ENCODE results near the gene CHTF18.

The CHTF18 gene

GRCh38 chr16:760545-761343 is 27.7 kb upstream of the CHTF18 start, which contains the start of gene MSLN:
Gene MSLN, plus strand, starts transcription at chr16:760734. Its CDS starts 1,947 bp downstream, at chr16:762681.
- no peak for DNase-seq

- DNase-seq: no peak
Observed at GRCh38 chr16:761625-762513, 26.6 kb upstream of the CHTF18 start.

- DNase-seq: no peak
Observed at GRCh38 chr16:762595-763268, 25.7 kb upstream of the CHTF18 start.

GRCh38 chr16:763369-764183 is 24.8 kb upstream of the CHTF18 start:
- no peak for DNase-seq

- no peak for DNase-seq
Observed at GRCh38 chr16:764184-764750, 24.2 kb upstream of the CHTF18 start.

- no peak for DNase-seq
Observed at GRCh38 chr16:764848-765487, 23.5 kb upstream of the CHTF18 start.

GRCh38 chr16:765488-765865 is 22.9 kb upstream of the CHTF18 start:
- no peak for DNase-seq

GRCh38 chr16:766008-766819 is 22.2 kb upstream of the CHTF18 start:
- DNase-seq: no peak

GRCh38 chr16:766820-767640 is 21.4 kb upstream of the CHTF18 start:
- DNase-seq: no peak

- no peak for DNase-seq
Observed at GRCh38 chr16:767743-768235, 20.6 kb upstream of the CHTF18 start.

- no peak for DNase-seq
Observed at GRCh38 chr16:768428-768827, 20.0 kb upstream of the CHTF18 start.

- DNase-seq: no peak
Observed at GRCh38 chr16:769184-769784, 19.1 kb upstream of the CHTF18 start.

GRCh38 chr16:769934-770333 is 18.5 kb upstream of the CHTF18 start:
- DNase-seq: no peak

- no peak for DNase-seq
Observed at GRCh38 chr16:770411-770810, 18.0 kb upstream of the CHTF18 start.

- DNase-seq: no peak
Observed at GRCh38 chr16:772959-773358, 15.5 kb upstream of the CHTF18 start.

- DNase-seq: no peak
Observed at GRCh38 chr16:774086-775001, 14.1 kb upstream of the CHTF18 start.

GRCh38 chr16:775236-775796 is 13.1 kb upstream of the CHTF18 start:
- DNase-seq: no peak
